ENCODE measurements around the gene DYRK1A.

- TF ChIP-seq POLR2AphosphoS5 (IDR thresholded peaks at IDR 0.05; ENCODE audit: low read depth, low read length) (no peak), POLR2A (IDR thresholded peaks at IDR 0.05; ENCODE audit: low read depth, low read length) (no peak), TAF1 (IDR thresholded peaks at IDR 0.05; ENCODE audit: low read depth, low read length) (no peak), PAX5 (IDR thresholded peaks at IDR 0.05; ENCODE audit: insufficient read depth, low read length, severe bottlenecking) (no peak)
Measured at GRCh38 chr21:37425684-37426083, 59.1 kb downstream of the DYRK1A start.

All from GM12891 (cell line).